Gastroesophageal sphincter (tissue), 4 donors: ENCODE measurements around the gene HSPA9. TPM values are rescaled to one million over a fixed set of nuclear protein-coding genes. Genes with fewer than 3 reads are reported as not detected.

Experiments
- ATAC-seq: fragments of 150-250 bp; one replicate; pipeline ENCODE4 v1.9.1; 2016; ENCODE audit warnings: mild to moderate bottlenecking, moderate library complexity
- H3K27ac ChIP-seq, 4 donors: fragments of 200-600 bp; sonication (generic) in 3 of 4; 1 replicate in 3 of 4; 2 replicates in 1 of 4; pipeline ENCODE4 v1.5.1; 2016 to 2019
- H3K27me3 ChIP-seq: fragments of 200-600 bp; sonication (generic); one replicate; pipeline ENCODE4 v1.5.1; 2019
- H3K36me3 ChIP-seq, 2 donors: fragments of 200-600 bp; sonication (generic); one replicate each; pipeline ENCODE4 v1.5.1; 2019; ENCODE audit warnings: control low read depth in 1 of 2
- H3K4me1 ChIP-seq, 3 donors: fragments of 200-600 bp; sonication (generic); 1 replicate in 2 of 3; 2 replicates in 1 of 3; pipeline ENCODE4 v1.5.1; 2016 to 2019; ENCODE audit warnings: control low read depth in 2 of 3
- H3K4me3 ChIP-seq, 2 donors: fragments of 200-600 bp; sonication (generic); one replicate each; pipeline ENCODE4 v1.5.1; 2019; ENCODE audit warnings: mild to moderate bottlenecking in 1 of 2, moderate library complexity in 1 of 2
- H3K9me3 ChIP-seq, 3 donors: fragments of 200-600 bp; sonication (generic); one replicate each; pipeline ENCODE4 v1.5.1; 2017 to 2019; ENCODE audit warnings: control low read depth in 2 of 3
- EP300 ChIP-seq: sonication (generic); formaldehyde crosslinking; IDR thresholded peaks from one replicate; pipeline ENCODE4 v1.6.1; 2017; ENCODE audit warnings: antibody characterized with exemption, mild to moderate bottlenecking
- POLR2A ChIP-seq, 2 donors: fragments of 450-650 bp; IDR thresholded peaks; one replicate each; pipeline ENCODE4 v1.6.1; 2017; ENCODE audit warnings: antibody characterized with exemption in 2 of 2, mild to moderate bottlenecking in 2 of 2, moderate library complexity in 1 of 2
- POLR2AphosphoS5 ChIP-seq: sonication (generic); formaldehyde crosslinking; IDR thresholded peaks from one replicate; pipeline ENCODE4 v1.6.1; 2017; ENCODE audit warnings: antibody characterized with exemption
- WGBS, 2 donors: methylation state at CpG; one replicate each; pipeline ENCODE4 v1.1.5; 2018; ENCODE audit warnings: low coverage in 1 of 2; 5-methylcytosine and 5-hydroxymethylcytosine counted together
- total RNA-seq, 4 donors: library from RNA; depleted of rRNA; stranded (reverse); fragments of >200 nt; gene quantifications; one replicate each; pipeline ENCODE4 v1.1.0, GENCODE V29; 2016
- TF ChIP-seq, protein P1 (sequence below), 4 experiments: fragments of 200-600 bp in 2 of 4; fragments of 450-650 bp in 2 of 4; sonication (generic) in 1 of 4; IDR thresholded peaks; one replicate each; pipeline ENCODE4 v1.5.1; 2017 to 2019; ENCODE audit warnings: antibody characterized with exemption in 4 of 4, mild to moderate bottlenecking in 2 of 4, moderate library complexity in 2 of 4

HSPA9 gene
- total RNA-seq = 100 to 1,000 TPM; 201 to 367 (median 267) TPM

GRCh38 chr5:138575194-138576015, at the start of gene HSPA9:
Gene HSPA9, minus strand, starts transcription at chr5:138575401. Its CDS starts 83 bp downstream, at chr5:138575318.
- Histone ChIP-seq H3K36me3 (peaks cover 0 to 34% of the 10 kb centered on the region in 2 donors), H3K27me3 (no peaks in the 10 kb centered on the region), H3K4me3 (peak within 1 kb of the TSS; percentile 71 to 95), H3K9me3 (no peaks in the 10 kb centered on the region), H3K27ac (peak within 1 kb of the TSS; percentile 94 to 98 (median 96)), H3K4me1 (peaks cover 0 to 39% (median 0%) of the 10 kb centered on the region in 3 donors)
- peak; percentile 96 for ATAC-seq
- 0% methylated on average over 3 of the region's 73 CpGs; no CpG with 5 or more reads in 1 of the 2 donors for WGBS, 2 donors
- peak; percentile 79 to 80 for TF ChIP-seq POLR2A (IDR thresholded peaks at IDR 0.05)
- peak; percentile 92 for TF ChIP-seq POLR2AphosphoS5
- TF ChIP-seq, protein P1, sequence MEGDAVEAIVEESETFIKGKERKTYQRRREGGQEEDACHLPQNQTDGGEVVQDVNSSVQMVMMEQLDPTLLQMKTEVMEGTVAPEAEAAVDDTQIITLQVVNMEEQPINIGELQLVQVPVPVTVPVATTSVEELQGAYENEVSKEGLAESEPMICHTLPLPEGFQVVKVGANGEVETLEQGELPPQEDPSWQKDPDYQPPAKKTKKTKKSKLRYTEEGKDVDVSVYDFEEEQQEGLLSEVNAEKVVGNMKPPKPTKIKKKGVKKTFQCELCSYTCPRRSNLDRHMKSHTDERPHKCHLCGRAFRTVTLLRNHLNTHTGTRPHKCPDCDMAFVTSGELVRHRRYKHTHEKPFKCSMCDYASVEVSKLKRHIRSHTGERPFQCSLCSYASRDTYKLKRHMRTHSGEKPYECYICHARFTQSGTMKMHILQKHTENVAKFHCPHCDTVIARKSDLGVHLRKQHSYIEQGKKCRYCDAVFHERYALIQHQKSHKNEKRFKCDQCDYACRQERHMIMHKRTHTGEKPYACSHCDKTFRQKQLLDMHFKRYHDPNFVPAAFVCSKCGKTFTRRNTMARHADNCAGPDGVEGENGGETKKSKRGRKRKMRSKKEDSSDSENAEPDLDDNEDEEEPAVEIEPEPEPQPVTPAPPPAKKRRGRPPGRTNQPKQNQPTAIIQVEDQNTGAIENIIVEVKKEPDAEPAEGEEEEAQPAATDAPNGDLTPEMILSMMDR (IDR thresholded peaks at IDR 0.05) = peak in 3 of 4 experiments; percentile 19 to 30 (median 27)
- TF ChIP-seq EP300 = no peak

- no peak overlapping the region for H3K27ac ChIP-seq
- peak; percentile 84 for ATAC-seq
- no peaks in the 10 kb centered on the region for H3K27me3 ChIP-seq
- TF ChIP-seq EP300 (no peak), POLR2A (IDR thresholded peaks at IDR 0.05) (no peak), POLR2AphosphoS5 (no peak)
- TF ChIP-seq, protein P1 (IDR thresholded peaks at IDR 0.05) = no peak
- WGBS, 2 donors = 28 to 50% methylated on average over 2 to 3 of the region's 4 CpGs
- no peaks in the 10 kb centered on the region for H3K36me3 ChIP-seq
- H3K4me1 ChIP-seq = no peaks in the 10 kb centered on the region
- H3K4me3 ChIP-seq = no peak overlapping the region
- no peaks in the 10 kb centered on the region for H3K9me3 ChIP-seq
Observed at GRCh38 chr5:138623053-138623452, 47.9 kb upstream of the HSPA9 start.

GRCh38 chr5:138622051-138622450, 46.9 kb upstream of the HSPA9 start:
- H3K4me1 ChIP-seq = no peaks in the 10 kb centered on the region
- TF ChIP-seq, protein P1 (IDR thresholded peaks at IDR 0.05) = no peak
- TF ChIP-seq POLR2AphosphoS5 (no peak), EP300 (no peak), POLR2A (IDR thresholded peaks at IDR 0.05) (no peak)
- H3K27me3 ChIP-seq = no peaks in the 10 kb centered on the region
- H3K36me3 ChIP-seq = no peaks in the 10 kb centered on the region
- H3K27ac ChIP-seq = no peak overlapping the region
- ATAC-seq = no peak
- H3K4me3 ChIP-seq = no peak overlapping the region
- WGBS, 2 donors = 83 to 94% methylated on average over 2 to 3 of the region's 4 CpGs
- no peaks in the 10 kb centered on the region for H3K9me3 ChIP-seq

- Histone ChIP-seq H3K4me1 (no peaks in the 10 kb centered on the region), H3K9me3 (no peaks in the 10 kb centered on the region), H3K27ac (no peak overlapping the region)
Observed at GRCh38 chr5:138620663-138621224, 45.5 kb upstream of the HSPA9 start.

More at GRCh38 chr5:138620663-138621224, 45.5 kb upstream of the HSPA9 start:
- Histone ChIP-seq H3K4me3 (no peak overlapping the region), H3K36me3 (no peaks in the 10 kb centered on the region), H3K27me3 (no peaks in the 10 kb centered on the region)
- 42 to 83% methylated on average over 3 to 4 of the region's 4 CpGs for WGBS, 2 donors
- TF ChIP-seq POLR2AphosphoS5 (no peak), POLR2A (IDR thresholded peaks at IDR 0.05) (no peak), EP300 (no peak)
- TF ChIP-seq, protein P1 (IDR thresholded peaks at IDR 0.05) = no peak
- ATAC-seq = no peak
